GM19099 (cell line): ENCODE data around the gene KPNA5.

Experiments used
- POLR2A ChIP-seq: IDR thresholded peaks from 3 replicates; pipeline ENCODE4 v1.6.1; 2011; ENCODE audit warnings: low read depth; ENCODE audit not compliant: insufficient read length; ENCODE audit errors: extremely low read depth

The KPNA5 gene

DNA sequence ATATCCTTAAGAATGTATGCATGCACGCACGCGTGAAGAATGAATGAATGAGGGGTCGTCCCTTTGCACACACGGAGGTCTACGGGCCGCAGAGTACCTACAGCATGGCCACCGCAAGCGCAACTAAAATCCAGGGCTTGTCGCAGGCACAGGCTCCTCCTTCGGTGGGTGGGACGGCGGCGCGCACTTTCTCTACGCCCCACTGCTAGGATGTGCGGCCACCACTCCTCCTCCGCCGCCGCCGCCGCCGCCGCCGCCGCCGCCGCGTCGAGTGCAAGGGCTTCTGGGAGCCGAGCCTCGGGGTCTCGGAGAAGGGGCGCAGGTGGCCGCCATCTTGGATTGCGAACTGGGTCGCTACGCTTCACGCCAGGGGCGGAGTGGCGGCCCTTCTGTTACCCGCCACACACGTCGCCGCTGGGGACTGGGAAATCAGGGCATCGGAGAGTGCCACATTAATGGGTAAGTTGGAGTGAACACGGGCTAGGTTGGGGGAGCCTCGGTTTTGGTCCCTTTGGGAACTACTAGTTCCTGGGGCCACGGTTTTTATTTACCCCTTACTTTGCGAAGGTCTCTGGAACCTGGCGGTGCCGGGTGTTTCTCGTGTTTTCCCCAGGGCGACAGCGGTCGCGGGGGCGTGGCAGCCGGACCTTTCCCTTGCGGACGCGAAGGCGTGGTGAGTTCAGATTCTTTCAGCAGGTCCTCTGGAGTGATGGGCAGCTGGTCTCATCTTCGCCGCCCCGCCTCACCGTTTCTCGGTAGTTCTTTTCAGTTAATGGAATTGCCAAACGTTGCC is at the start of gene KPNA5:
TSS of gene KPNA5 (plus strand) at position 332 of the 793 bp plus-strand sequence. CDS start at position 456, 124 bp downstream.
- peak; percentile 97 for TF ChIP-seq POLR2A

DNA sequence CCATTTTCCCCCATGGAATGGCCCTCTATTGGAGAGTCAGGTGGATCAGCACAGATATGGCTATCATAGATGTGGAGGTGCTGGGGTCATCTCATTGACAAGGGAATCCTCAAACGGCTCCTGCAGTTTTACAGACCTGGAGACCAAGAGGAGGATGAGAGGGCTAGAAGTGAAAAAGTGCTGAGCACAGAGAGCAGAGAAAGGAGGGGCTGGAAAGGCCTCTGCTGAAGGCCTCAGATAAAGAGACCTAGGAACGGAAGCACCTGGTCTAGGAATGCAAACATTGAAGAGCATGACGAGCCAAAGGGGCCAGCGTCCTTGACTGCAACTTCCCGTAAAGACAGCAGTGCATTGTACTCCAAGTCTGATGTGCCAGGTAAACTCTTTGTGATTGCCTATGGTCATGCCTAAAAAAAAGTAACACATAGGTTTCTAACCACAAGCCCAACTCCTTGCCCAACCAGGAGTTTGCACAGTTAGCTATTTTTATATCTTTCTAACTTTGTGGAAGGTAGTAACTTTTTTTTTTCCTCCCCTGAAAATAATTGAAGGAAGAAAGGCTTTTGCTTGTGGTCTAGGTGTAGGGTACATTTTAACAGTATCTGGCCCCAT is 49.5 kb upstream of the KPNA5 start:
- TF ChIP-seq POLR2A, result no peak

DNA sequence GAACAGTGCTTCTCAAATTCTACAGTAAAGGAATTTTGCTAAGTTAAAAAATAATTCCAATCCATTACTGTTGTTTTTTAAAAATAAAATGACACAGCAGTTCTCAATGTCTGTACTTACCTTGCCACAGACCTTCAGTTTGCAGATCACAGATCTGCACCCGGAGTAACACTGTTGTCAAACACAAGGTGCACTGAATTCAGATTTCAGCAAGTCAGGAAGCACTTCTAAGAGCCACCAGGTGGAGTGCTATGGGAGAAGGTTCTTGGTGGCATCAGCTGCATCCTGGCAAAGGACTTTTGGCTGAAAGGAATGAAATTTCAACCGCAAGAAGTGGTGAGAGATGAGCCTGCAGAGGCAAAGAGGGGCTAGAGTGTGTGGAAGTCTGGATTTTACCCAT is 47.3 kb upstream of the KPNA5 start:
- TF ChIP-seq POLR2A, result no peak

DNA sequence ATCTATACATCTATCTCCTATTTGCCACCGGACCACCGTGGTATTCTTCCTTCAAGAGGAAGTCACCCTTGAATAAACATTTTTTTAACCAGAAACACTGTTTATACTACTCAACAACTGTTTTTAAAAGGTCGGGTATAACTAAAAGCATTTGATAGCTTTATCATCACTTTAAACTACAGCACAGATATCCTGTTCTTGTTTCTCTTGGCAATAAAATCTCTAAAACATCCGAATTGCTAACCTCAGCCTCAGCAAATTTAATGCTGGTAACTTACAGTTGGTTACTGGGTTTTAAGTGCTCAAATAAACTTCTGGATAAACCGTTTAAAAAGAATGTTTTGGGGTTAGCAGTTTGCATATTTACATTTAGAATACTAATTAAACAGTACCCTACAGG is 32.9 kb upstream of the KPNA5 start:
- TF ChIP-seq POLR2A, result no peak

DNA sequence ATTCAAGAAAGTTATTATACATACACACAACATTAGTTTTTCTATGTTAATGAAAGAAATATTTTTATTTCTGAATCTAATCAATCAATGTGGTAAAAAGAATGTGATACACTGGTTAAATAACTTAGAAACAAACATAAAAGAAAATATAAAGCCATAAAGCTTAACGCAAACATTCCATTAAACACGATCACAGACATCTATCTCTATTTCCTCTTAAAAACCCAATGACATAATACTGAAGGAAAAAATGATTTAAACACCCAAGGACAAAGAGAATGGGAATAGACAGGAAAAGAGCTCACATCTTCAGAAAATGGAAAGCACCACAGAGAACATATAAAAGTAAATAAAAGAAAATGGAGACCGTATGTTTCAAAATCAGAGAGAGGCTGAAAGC is 31.9 kb upstream of the KPNA5 start:
- TF ChIP-seq POLR2A, result no peak

DNA sequence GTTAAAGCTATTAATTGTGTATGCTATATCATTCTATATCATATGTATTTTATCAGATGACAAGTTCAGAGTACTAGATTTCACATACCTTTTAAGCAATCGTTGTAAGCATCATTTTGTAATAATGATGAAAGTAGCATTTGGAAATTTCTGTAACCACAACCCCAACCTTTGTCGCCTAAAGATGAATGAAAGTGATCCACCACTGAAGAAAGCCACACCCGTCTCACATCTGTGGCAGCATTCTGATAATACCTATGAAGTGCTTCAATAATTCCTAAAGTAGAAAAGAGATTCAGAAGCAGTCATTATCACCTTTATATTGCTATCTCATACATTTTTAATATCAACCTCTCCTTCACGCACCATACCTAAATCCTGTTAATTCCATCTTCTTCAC is 29.1 kb upstream of the KPNA5 start:
- no peak for TF ChIP-seq POLR2A

DNA sequence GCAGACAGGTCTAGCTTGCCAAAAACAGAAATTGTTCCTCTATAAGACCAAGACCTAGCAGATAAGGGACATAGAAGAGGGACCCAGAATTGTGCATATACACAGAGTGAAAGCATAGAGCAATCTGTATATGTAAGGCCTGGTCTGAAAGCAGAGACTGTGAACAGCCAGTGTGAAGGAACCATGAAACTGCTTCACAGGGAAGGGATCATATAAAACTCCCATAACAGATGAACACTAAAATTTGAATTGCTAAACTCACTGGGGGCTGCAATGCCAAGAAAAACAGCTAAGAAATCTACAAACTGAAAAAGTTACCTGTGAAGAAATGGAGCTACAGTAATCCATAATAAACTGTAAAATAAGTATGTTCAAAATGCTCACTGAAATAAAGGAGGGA is 19.4 kb upstream of the KPNA5 start:
- TF ChIP-seq POLR2A, result no peak

DNA sequence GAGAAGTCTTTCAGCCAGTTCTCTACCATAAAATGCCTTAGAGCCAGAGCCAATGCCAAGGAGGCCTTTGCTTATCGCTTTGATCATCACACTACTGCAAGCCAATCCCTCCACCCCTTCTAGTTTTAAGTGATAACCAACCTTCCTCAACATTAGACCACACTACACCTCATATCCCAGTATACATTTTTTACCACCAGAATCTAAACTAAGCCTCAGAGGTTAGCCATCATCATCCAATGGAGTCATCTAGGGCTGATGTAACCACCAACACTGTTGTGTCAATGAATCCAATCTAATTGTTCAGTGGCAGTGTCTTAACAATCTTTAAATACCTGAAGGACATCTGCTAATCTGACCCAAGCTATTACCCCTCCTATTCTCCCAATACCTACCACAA is 18.8 kb upstream of the KPNA5 start:
- no peak for TF ChIP-seq POLR2A

DNA sequence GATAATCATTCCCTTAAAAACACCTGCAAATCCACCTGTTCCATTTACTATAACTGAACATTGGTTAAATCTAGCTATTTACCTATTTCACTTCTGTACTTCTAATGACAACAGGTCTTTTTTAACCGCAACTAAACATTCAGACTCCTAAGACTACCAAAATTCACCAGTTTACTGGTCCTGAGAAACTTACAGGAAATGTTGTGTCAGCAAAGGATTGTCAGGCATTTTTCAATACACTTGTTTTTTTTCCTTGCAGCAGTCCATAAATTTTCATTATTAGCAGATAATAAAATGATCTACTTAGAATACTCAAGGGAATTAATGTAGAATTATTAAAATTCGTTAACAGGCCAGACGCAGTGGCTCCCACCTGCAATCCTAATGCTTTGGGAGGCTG is 17.7 kb upstream of the KPNA5 start:
- no peak for TF ChIP-seq POLR2A

DNA sequence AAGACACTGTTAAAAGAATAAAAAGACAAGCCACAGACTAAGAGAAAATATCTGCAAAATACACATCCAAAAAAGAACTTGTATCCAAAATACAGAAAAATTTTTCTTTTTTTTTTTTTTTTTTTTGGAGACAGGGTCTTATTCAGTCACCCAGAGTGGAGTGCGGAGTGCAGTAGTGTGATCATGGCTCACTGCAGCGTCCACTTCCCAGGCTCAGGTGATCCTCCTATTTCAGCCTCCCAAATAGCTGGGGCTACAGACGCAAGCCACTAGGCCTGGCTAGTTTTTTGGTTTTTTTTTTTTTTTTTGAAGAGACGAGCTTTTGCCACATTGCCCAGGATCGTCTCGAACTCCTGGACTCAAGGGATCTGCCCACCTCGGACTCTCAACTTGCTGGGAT is 15.5 kb upstream of the KPNA5 start:
- TF ChIP-seq POLR2A, result no peak

DNA sequence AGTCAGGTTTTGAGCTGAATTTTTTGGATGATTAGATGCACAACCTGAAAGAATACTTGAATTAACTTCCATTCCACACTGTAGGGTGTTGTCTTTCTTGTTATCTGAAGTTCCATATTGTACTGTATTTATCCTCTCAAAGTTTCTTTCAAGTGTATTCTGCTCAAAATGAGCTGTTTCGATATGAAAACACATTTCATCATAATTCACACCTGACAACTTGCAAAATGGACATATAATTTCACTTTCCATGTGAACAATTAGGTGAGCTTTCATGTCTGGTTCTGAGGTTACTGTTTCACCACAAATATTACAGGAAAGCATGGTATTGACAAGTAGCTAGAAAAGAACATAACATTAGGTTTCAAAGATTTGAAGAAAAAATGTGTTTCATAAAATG is 14.1 kb upstream of the KPNA5 start:
- no peak for TF ChIP-seq POLR2A

DNA sequence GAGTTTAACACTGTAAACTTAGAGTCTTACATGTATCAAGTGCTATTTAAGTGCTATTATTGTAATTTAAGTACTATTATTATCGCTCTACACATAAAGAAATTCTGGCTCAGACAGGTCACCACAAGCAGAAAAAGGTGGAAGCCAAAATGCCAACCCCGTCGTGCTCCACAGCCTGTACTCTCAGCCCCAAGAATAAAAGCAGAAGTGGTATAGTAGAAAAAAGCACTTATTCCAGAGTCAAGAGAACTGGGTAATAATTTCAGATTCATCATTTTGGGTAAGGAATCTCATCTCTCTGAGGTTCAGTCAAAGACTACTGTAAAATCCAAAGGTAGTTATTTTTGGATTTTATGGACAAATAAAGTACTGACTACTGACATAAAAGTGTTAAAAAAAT is 13.4 kb upstream of the KPNA5 start:
- no peak for TF ChIP-seq POLR2A

DNA sequence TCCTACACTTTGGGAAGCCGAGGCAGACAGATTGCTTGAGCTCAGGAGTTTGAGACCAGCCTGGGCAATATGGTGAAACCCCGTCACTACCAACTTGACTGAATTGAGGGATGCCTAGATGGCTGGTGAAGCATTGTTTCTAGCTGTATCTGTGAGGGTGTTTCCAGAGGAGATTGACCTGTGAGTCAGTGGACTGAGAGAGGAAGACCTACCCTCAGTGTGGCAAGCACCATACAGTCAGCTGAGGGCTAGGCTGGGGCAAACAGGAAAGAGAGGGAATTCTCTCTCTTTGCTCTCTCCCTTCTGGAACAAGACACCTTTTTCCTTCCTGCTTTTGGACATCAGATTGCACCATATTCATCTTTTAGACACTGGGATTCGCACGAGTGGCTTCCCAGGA is 8.7 kb upstream of the KPNA5 start:
- TF ChIP-seq POLR2A, result no peak

DNA sequence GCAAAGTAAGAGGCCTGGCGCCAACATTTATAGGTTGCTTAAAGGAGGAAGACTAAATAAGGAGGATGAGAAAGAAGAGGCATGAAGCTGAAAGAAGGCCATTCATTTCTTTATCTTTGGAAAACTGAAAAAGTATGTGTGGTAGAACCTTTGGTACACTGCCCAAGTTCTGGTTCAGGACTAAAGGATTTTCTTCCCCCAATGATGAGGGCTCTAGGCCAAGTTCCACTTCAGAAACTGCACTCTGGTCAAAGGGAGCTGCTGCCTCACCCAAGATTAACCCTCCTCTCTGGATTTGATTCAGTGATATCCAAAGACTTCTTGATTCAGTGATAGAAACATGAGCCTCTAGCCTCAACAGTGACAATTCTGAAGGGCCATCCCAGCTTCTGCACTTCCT is 5.0 kb upstream of the KPNA5 start:
- TF ChIP-seq POLR2A, result no peak

DNA sequence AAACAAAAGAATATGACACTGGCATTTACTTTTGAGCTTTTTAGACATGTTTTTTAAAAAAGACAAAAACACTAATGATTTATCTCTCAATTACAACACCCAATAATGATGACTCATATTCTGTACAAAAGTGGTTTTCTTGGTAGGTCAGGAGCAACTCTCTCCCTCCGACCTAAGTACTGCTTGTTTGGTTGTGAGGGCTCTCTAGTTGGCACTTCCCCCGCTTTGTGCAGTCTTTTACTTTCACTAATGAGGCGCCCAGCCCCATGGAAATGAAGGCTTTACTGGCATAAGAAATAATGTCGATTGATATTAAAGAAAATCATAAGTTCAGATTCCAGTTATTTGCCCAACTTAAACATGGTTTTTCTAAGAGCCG is 1.3 kb downstream of the KPNA5 start:
- no peak for TF ChIP-seq POLR2A

DNA sequence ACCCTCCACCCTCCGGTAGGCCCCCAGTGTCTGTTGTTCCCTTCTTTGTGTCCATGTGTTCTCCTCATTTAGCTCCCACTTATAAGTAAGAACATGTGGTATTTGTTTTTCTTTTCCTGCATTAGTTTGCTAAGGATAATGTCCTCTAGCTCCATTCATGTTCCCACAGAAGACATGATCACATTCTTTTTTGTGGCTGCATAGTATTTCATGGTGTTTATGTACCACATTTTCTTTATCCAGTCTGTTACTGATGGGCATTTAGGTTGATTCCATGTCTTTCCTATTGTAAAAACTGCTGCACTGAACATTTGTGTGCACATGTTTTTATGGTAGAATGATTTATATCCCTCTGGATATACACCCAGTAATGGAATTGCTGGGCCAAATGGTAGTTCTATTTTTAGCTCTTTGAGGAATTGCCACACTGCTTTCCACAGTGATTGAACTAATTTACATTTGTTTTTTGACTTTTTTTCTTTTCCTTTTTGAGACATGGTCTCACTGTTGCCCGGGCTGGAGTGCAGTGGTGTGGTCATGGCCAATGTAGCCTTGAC is 4.5 kb downstream of the KPNA5 start:
- TF ChIP-seq POLR2A, result no peak

DNA sequence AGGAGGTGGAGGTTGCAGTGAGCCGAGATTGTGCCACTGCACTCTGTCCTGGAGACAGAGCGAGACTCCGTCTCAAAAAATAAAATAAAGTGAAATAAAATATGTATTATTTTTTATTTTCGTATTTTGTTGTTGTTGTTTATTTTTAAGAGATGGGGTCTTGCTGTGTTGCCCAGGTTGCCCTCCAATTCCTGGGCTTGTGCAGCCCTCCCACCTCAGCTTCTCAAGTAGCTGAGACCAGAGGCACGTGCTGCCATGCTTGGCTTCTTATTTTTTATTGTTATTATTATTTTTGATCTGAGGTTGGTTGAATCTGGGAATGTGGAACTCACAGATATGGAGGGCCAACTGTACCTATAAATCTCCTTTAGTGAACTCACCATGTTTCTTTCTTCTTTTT is 10.1 kb downstream of the KPNA5 start:
- TF ChIP-seq POLR2A, result no peak

DNA sequence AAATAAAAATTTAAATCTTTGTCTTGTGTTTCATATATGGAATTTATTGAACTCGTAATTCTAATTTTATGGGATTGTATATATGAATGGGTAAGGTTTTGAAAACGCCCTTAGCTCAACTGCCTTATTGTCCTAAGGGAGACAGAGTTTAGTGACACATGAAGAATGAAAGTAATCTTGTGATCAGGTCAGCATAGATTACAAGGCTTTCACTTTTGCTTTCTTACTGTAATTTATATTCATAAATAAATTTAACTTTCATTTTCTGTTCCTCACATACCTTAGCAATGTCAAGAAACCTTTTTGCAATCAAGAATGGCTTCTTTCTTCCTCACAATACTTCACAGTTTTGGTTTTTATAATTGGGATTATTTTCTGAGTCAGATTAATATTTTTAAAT is 14.4 kb downstream of the KPNA5 start:
- TF ChIP-seq POLR2A, result no peak
